Nephron (organoid): ENCODE measurements around the gene THEMIS.

Experiments
- H3K27ac Mint-ChIP-seq, 3 experiments: 2 replicates each; pipeline ENCODE4 v1.8.0; 2020; ENCODE audit warnings: mixed read lengths in 3 of 3, mild to moderate bottlenecking in 2 of 3, moderate library complexity in 1 of 3
- H3K27me3 Mint-ChIP-seq: 2 replicates; pipeline ENCODE4 v1.8.0; 2021; ENCODE audit warnings: low read depth, mild to moderate bottlenecking, moderate library complexity, mixed read lengths
- H3K36me3 Mint-ChIP-seq: 2 replicates; pipeline ENCODE4 v1.8.0; 2020; ENCODE audit warnings: low read depth, mixed read lengths
- H3K4me1 Mint-ChIP-seq: 2 replicates; pipeline ENCODE4 v1.8.0; 2020; ENCODE audit warnings: mixed read lengths
- H3K4me3 Mint-ChIP-seq, 3 experiments: 2 replicates each; pipeline ENCODE4 v1.8.0; 2020; ENCODE audit warnings: mild to moderate bottlenecking in 3 of 3, mixed read lengths in 3 of 3, moderate library complexity in 2 of 3
- H3K9me3 Mint-ChIP-seq: 2 replicates; pipeline ENCODE4 v1.8.0; 2020; ENCODE audit warnings: mixed read lengths
- CTCF ChIP-seq, 3 experiments: fragments of 200-600 bp; sonication (generic); IDR thresholded peaks; one replicate each; pipeline ENCODE4 v1.5.0; 2021; ENCODE audit warnings: antibody characterized with exemption in 3 of 3; ENCODE audit not compliant: unreplicated experiment in 3 of 3

The THEMIS gene

GRCh38 chr6:127878115-127878514 lies 22.7 kb downstream of the THEMIS start:
- H3K9me3 Mint-ChIP-seq = peaks cover 2% of the 10 kb centered on the region
- H3K27ac Mint-ChIP-seq = no peak overlapping the region
- no peak for TF ChIP-seq CTCF (IDR thresholded peaks at IDR 0.05; ENCODE audit: unreplicated experiment in 3 of 3)
- H3K4me3 Mint-ChIP-seq = no peak overlapping the region
- H3K36me3 Mint-ChIP-seq = no peaks in the 10 kb centered on the region
- H3K27me3 Mint-ChIP-seq = no peaks in the 10 kb centered on the region
- no peaks in the 10 kb centered on the region for H3K4me1 Mint-ChIP-seq

- Mint-ChIP-seq H3K4me3 (no peak overlapping the region), H3K9me3 (peaks cover 4% of the 10 kb centered on the region), H3K36me3 (no peaks in the 10 kb centered on the region)
Measured at GRCh38 chr6:127877231-127877630, 23.6 kb downstream of the THEMIS start.

GRCh38 chr6:127869772-127870404 lies 31.0 kb downstream of the THEMIS start:
- Mint-ChIP-seq H3K4me1 (no peaks in the 10 kb centered on the region), H3K27ac (no peak overlapping the region), H3K27me3 (no peaks in the 10 kb centered on the region), H3K4me3 (no peak overlapping the region), H3K9me3 (peaks cover 4% of the 10 kb centered on the region), H3K36me3 (no peaks in the 10 kb centered on the region)
- no peak for TF ChIP-seq CTCF (IDR thresholded peaks at IDR 0.05; ENCODE audit: unreplicated experiment in 3 of 3)

More at GRCh38 chr6:127877231-127877630, 23.6 kb downstream of the THEMIS start:
- Mint-ChIP-seq H3K4me1 (no peaks in the 10 kb centered on the region), H3K27me3 (no peaks in the 10 kb centered on the region), H3K27ac (no peak overlapping the region)
- no peak for TF ChIP-seq CTCF (IDR thresholded peaks at IDR 0.05; ENCODE audit: unreplicated experiment in 3 of 3)

- Mint-ChIP-seq H3K4me1 (no peaks in the 10 kb centered on the region), H3K36me3 (no peaks in the 10 kb centered on the region), H3K9me3 (peaks cover 4% of the 10 kb centered on the region), H3K4me3 (no peak overlapping the region), H3K27me3 (no peaks in the 10 kb centered on the region), H3K27ac (no peak overlapping the region)
- TF ChIP-seq CTCF (IDR thresholded peaks at IDR 0.05; ENCODE audit: unreplicated experiment in 3 of 3) = no peak
Measured at GRCh38 chr6:127869183-127869582, 31.7 kb downstream of the THEMIS start.

- H3K27me3 Mint-ChIP-seq = no peaks in the 10 kb centered on the region
- TF ChIP-seq CTCF (IDR thresholded peaks at IDR 0.05; ENCODE audit: unreplicated experiment in 3 of 3) = no peak
- H3K36me3 Mint-ChIP-seq = no peaks in the 10 kb centered on the region
- no peak overlapping the region for H3K27ac Mint-ChIP-seq
- H3K4me1 Mint-ChIP-seq = no peaks in the 10 kb centered on the region
- H3K4me3 Mint-ChIP-seq = no peak overlapping the region
- H3K9me3 Mint-ChIP-seq = peaks cover 4% of the 10 kb centered on the region
Measured at GRCh38 chr6:127868338-127868737, 32.5 kb downstream of the THEMIS start.

- no peak for TF ChIP-seq CTCF (IDR thresholded peaks at IDR 0.05; ENCODE audit: unreplicated experiment in 3 of 3)
- Mint-ChIP-seq H3K4me3 (no peak overlapping the region), H3K36me3 (no peaks in the 10 kb centered on the region), H3K4me1 (no peaks in the 10 kb centered on the region), H3K27me3 (no peaks in the 10 kb centered on the region), H3K27ac (no peak overlapping the region), H3K9me3 (no peaks in the 10 kb centered on the region)
Measured at GRCh38 chr6:127866766-127867165, 34.1 kb downstream of the THEMIS start.
